BLaER1 (cell line): Measurements from ENCODE around the gene MAP4K2.
A peak's percentile ranks its signal among the peaks of the same experiment; 100 is the strongest.

Experiments
- H3K27ac ChIP-seq: shearing (Covaris generic); formaldehyde crosslinking; 2 replicates; pipeline ENCODE4 v1.8.1; 2022
- H3K27me3 ChIP-seq: shearing (Covaris generic); formaldehyde crosslinking; 2 replicates; pipeline ENCODE4 v1.8.1; 2022
- H3K36me3 ChIP-seq: shearing (Covaris generic); formaldehyde crosslinking; 2 replicates; pipeline ENCODE4 v1.8.1; 2022
- H3K4me1 ChIP-seq: shearing (Covaris generic); formaldehyde crosslinking; 2 replicates; pipeline ENCODE4 v1.8.1; 2022
- H3K4me2 ChIP-seq: shearing (Covaris generic); formaldehyde crosslinking; 2 replicates; pipeline ENCODE4 v1.8.1; 2022
- H3K4me3 ChIP-seq: shearing (Covaris generic); formaldehyde crosslinking; 2 replicates; pipeline ENCODE4 v1.8.1; 2022
- H3K9ac ChIP-seq: shearing (Covaris generic); formaldehyde crosslinking; 2 replicates; pipeline ENCODE4 v1.8.1; 2022
- H3K9me3 ChIP-seq: shearing (Covaris generic); formaldehyde crosslinking; 2 replicates; pipeline ENCODE4 v1.8.1; 2022
- H4K20me1 ChIP-seq: shearing (Covaris generic); formaldehyde crosslinking; 2 replicates; pipeline ENCODE4 v1.8.1; 2022
- Cebpa-rat ChIP-seq: shearing (Covaris generic); IDR thresholded peaks from 2 replicates; pipeline ENCODE4 v1.8.1; 2022

MAP4K2 gene

GRCh38 chr11:64839335-64839734, 36.3 kb upstream of the MAP4K2 start:
- H3K27ac ChIP-seq = no peak overlapping the region
- no peak for TF ChIP-seq Cebpa-rat
- H3K36me3 ChIP-seq = no peaks in the 10 kb centered on the region
- no peaks in the 10 kb centered on the region for H3K9me3 ChIP-seq
- H3K27me3 ChIP-seq = peaks cover 9% of the 10 kb centered on the region
- H3K4me3 ChIP-seq = no peak overlapping the region
- H3K4me1 ChIP-seq = peaks cover 46% of the 10 kb centered on the region
- no peak overlapping the region for H3K9ac ChIP-seq
- H3K4me2 ChIP-seq = no peak overlapping the region
- H4K20me1 ChIP-seq = peaks cover 20% of the 10 kb centered on the region; the same call in 1 of the 2 replicates

DNA sequence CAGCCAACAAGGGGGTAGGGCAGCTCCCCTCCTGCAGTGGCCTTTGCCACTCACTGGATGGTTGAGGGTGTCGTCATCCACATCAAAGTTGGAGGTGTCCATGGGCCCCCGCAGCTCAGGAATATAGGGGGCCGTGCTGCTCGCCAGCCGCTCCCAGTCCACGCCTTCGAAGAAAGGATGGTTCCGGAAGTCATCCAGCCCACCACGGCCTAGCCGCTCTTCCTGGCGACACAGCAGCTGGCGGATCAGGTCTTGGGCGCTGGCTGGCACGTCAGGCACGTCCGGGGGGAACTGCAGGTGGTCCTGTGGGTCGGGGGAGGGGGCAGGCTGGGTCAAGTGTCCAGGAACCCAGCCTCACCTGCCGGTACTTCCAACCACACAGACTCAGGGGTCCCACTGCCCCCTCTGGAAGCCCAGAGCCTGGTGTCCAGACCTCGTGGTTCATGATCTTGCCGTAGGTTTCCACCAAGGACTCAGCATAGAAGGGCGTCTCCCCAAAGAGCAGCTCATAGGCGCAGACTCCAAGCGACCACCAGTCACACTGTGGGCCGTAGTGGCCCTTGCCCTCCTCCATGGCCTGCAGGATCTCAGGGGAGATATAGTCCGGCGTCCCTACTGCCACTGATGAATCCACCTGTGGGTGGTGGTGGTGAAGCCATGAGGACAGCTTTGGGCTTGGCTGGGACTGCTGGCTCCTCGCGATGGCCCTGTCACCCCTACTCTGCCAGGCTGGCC, 35.8 kb upstream of the MAP4K2 start:
- Histone ChIP-seq H3K4me1 (peaks cover 41% of the 10 kb centered on the region), H4K20me1 (peaks cover 20% of the 10 kb centered on the region; the same call in 1 of the 2 replicates), H3K27ac (no peak overlapping the region), H3K9ac (no peak overlapping the region), H3K9me3 (no peaks in the 10 kb centered on the region), H3K27me3 (peaks cover 4% of the 10 kb centered on the region), H3K4me3 (no peak overlapping the region), H3K4me2 (no peak overlapping the region), H3K36me3 (no peaks in the 10 kb centered on the region; the same call in 1 of the 2 replicates)
- TF ChIP-seq Cebpa-rat = no peak

DNA sequence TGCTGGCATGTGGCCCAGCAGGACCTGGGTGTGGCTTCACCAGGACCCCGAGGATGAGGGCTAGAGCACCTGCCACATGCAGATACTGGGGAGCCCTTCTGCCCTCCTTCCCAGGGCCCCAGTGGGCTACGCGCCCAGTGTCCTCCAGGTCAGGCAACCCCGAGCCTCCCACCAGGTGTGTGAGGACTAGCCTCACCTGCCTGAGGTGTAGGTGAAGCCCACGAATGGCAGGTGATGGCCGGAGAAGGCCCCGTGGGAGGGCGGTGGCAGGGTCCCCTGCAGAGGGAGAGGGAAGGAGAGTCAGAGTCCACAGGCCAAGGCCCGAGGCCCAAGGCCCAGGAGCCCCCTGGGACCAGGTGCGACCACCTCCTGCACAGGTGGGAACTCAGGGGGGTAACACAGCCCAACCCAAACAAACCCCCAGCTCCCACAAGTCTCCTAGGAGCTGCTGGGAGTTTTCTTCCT, 34.9 kb upstream of the MAP4K2 start:
- peak overlapping the region; percentile 86 for H3K4me2 ChIP-seq
- no peaks in the 10 kb centered on the region for H3K27me3 ChIP-seq
- TF ChIP-seq Cebpa-rat = no peak
- no peak overlapping the region for H3K27ac ChIP-seq
- H3K4me3 ChIP-seq = no peak overlapping the region
- no peaks in the 10 kb centered on the region for H3K9me3 ChIP-seq
- peaks cover 16% of the 10 kb centered on the region; the same call in 1 of the 2 replicates for H4K20me1 ChIP-seq
- H3K9ac ChIP-seq = no peak overlapping the region
- H3K4me1 ChIP-seq = peaks cover 33% of the 10 kb centered on the region
- H3K36me3 ChIP-seq = no peaks in the 10 kb centered on the region; the same call in 1 of the 2 replicates

DNA sequence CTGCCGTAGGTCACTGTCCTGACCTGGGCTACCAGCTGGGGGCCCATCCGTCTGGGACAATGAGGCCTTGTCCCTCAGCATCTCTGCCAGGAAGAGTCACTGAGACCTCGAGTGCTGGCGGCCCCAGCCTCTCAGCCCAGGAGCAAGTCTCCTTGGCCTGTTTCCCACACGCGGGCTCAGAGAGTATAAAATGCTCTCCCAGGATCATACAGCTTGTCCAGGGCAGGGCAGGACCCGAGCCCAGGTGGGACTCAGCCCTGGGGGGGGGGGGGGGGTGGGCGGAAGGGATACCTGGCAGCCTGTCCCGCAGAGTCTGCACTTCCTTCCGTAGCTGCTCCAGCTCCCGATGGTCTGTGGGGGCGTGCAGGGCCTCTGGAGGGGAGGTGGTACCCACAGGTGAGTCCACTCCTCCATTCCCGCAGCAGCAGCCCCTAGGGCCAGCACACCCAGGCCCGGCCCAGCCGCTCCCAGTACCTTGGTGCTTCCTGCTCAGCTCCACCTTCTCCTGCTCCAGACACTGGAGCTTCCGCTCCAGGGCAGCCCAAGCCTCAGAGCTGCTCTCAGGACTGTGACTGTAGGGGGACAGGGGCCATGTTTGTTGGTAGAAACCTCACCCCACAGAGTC, 33.5 kb upstream of the MAP4K2 start:
- Histone ChIP-seq H3K9me3 (no peaks in the 10 kb centered on the region), H4K20me1 (peaks cover 16% of the 10 kb centered on the region; the same call in 1 of the 2 replicates), H3K4me1 (peaks cover 39% of the 10 kb centered on the region), H3K4me2 (peak overlapping the region; percentile 86), H3K4me3 (no peak overlapping the region), H3K36me3 (no peaks in the 10 kb centered on the region; the same call in 1 of the 2 replicates), H3K27me3 (no peaks in the 10 kb centered on the region), H3K9ac (no peak overlapping the region), H3K27ac (no peak overlapping the region)
- TF ChIP-seq Cebpa-rat = no peak

DNA sequence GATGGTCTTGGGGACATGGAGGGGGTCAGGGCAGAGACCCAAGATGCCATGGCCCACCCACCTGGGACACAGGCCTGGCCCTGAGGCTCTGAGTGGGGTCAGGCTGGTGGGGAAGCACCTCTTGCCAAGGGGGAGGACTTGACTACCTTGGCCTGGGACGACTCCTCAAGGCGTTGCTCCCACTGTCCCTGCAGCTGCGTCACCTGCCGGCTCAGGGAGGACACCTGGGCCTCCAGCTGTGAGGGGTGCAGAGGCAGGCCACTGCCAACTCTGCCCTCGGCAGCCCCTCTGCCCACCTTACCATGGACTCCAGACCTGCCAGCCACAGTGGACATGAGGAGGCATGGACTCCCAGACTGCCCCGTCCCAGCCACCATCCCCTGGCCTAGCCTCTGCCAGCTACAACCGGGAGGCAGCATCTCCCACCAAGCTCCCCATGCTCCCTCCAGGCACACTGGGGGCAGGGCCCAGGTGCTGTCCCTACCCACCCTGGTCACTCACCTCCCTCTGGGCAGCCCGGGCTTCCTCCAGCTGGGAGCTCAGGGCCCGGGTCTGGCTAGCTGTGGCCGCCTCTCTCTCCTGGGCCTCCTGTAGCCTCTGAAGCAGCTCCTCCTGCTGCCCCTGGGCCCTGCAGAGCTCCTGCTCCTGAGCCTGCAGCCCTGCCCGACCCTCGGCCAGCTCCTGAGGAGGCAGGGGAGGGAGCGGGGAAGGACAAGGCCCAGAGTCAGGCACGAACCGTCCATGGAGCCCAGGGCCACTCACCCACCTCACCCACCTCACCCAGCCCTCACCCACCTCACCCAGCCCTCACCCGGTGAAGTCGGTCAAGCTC, 32.8 kb upstream of the MAP4K2 start:
- H4K20me1 ChIP-seq = peaks cover 16% of the 10 kb centered on the region; the same call in 1 of the 2 replicates
- no peak overlapping the region; the same call in 1 of the 2 replicates for H3K4me2 ChIP-seq
- TF ChIP-seq Cebpa-rat = no peak
- no peak overlapping the region for H3K9ac ChIP-seq
- H3K9me3 ChIP-seq = no peaks in the 10 kb centered on the region
- H3K27me3 ChIP-seq = no peaks in the 10 kb centered on the region
- peaks cover 47% of the 10 kb centered on the region for H3K4me1 ChIP-seq
- no peak overlapping the region for H3K27ac ChIP-seq
- no peaks in the 10 kb centered on the region; the same call in 1 of the 2 replicates for H3K36me3 ChIP-seq
- no peak overlapping the region for H3K4me3 ChIP-seq

DNA sequence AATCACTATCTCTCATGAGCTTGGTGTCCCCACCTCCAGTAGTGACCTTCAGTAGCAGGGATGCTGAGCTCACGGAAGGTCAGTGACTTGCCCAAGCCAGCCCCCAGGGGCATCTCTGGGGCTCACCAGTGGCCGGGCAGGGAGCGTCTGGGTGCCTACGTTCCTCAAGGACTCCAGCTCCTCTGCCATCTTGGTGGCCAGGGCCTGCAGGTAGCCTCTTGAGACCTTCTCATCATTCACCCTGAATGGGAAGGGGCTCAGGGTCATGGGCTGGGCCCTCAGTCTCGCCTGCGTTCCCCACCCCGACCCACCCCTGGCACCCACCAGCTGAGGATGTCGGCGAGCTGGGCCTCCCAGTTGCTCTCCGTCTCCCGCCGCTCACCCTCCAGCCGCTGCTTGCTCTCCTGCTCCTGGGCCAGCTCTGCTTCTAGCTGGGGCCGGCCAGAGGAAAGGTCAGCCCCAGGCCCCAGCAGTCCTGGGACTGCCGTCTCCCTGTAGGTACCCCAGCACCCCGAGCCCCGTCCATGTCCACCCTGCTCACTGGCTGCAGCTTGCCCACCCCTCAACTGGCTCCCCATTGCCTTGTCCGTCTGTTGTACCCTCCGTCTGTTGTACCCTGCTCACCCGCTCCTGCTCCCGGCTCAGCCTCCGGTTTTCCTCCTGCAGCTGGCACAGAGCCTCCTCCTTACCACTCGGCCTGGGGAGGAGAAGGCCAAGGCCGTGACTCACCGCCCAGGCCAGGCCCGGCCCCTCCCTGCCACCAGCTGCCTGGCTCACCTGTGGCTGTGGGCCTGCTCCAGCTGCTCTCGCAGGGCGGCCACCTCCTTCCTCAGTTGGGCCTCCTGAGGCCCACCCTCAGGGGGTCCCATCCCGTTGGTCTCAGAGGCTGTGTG, 32.0 kb upstream of the MAP4K2 start:
- Histone ChIP-seq H3K4me2 (no peak overlapping the region; the same call in 1 of the 2 replicates), H3K9ac (no peak overlapping the region), H3K27me3 (no peaks in the 10 kb centered on the region), H4K20me1 (peaks cover 16% of the 10 kb centered on the region; the same call in 1 of the 2 replicates), H3K36me3 (no peaks in the 10 kb centered on the region; the same call in 1 of the 2 replicates), H3K4me3 (no peak overlapping the region), H3K9me3 (no peaks in the 10 kb centered on the region), H3K4me1 (peaks cover 55% of the 10 kb centered on the region), H3K27ac (no peak overlapping the region)
- TF ChIP-seq Cebpa-rat = no peak

DNA sequence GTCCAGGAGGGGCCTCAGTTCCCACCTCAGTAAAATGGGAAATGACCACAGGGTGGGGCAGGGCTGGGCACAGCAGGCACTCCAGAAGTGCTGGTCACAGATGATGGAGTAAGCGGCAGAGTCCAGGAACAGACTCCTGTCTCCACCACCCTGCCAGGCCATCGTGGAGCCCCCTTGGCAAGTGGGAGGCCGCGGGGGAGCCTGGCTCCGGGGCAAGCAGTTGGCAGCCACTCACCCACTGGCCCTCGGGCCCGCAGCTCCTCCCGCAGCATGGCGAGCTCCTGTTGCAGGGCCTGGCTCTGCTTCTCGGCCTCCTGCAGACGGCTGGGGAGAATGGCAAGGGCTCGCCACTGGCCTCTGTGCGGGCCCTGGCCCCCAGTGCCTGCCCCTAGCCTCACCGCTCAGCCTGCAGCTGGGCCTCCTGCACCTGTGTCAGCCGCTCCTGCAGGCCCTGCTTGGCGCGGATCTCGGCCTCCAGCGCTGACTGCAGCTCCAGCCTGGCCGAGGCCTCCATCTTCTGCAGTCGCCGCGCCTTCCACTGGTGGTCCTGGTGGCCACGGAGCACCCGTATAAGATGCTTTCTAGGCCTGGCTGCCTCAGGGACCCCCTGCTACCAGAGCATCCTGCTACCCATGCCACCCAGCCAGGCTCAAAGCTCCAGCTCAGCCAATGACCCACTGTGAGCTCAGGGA, 31.2 kb upstream of the MAP4K2 start:
- no peak overlapping the region for H3K4me2 ChIP-seq
- H3K27me3 ChIP-seq = no peaks in the 10 kb centered on the region
- no peak overlapping the region for H3K4me3 ChIP-seq
- peaks cover 16% of the 10 kb centered on the region; the same call in 1 of the 2 replicates for H4K20me1 ChIP-seq
- H3K27ac ChIP-seq = no peak overlapping the region
- no peaks in the 10 kb centered on the region for H3K9me3 ChIP-seq
- H3K9ac ChIP-seq = no peak overlapping the region
- TF ChIP-seq Cebpa-rat = no peak
- no peaks in the 10 kb centered on the region; the same call in 1 of the 2 replicates for H3K36me3 ChIP-seq
- peaks cover 55% of the 10 kb centered on the region for H3K4me1 ChIP-seq

- Histone ChIP-seq H3K36me3 (no peaks in the 10 kb centered on the region; the same call in 1 of the 2 replicates), H4K20me1 (peaks cover 16% of the 10 kb centered on the region; the same call in 1 of the 2 replicates)
These were observed 30.5 kb upstream of the MAP4K2 start for GRCh38 chr11:64833509-64833908.

More at GRCh38 chr11:64833509-64833908, 30.5 kb upstream of the MAP4K2 start:
- TF ChIP-seq Cebpa-rat = no peak
- no peaks in the 10 kb centered on the region for H3K9me3 ChIP-seq
- H3K27ac ChIP-seq = no peak overlapping the region
- H3K4me1 ChIP-seq = peaks cover 55% of the 10 kb centered on the region
- no peak overlapping the region for H3K4me2 ChIP-seq
- H3K9ac ChIP-seq = no peak overlapping the region
- no peaks in the 10 kb centered on the region for H3K27me3 ChIP-seq
- no peak overlapping the region for H3K4me3 ChIP-seq
